Hindlimb muscle (tissue), 1 donor: ENCODE results near the gene ARID3C. TPM values are rescaled to one million over a fixed set of nuclear protein-coding genes. Genes with fewer than 3 reads are reported as not detected.
"Not testable (repeated sequence)": the region's sequence is repeated elsewhere in the genome, so short reads cannot be mapped to it uniquely, and the experiment has no call there.

Experiments
- DNase-seq: peaks from one replicate; pipeline ENCODE4 v3.0.0-alpha.2; 2013
- polyA plus RNA-seq: library from polyadenylated mRNA; unstranded; fragments of 120-200 nt; gene quantifications from one replicate; pipeline ENCODE4 v1.2.1, GENCODE V29; 2013; ENCODE audit not compliant: insufficient read length

The ARID3C gene
- polyA plus RNA-seq, 1 donor: 0.18 TPM

DNA sequence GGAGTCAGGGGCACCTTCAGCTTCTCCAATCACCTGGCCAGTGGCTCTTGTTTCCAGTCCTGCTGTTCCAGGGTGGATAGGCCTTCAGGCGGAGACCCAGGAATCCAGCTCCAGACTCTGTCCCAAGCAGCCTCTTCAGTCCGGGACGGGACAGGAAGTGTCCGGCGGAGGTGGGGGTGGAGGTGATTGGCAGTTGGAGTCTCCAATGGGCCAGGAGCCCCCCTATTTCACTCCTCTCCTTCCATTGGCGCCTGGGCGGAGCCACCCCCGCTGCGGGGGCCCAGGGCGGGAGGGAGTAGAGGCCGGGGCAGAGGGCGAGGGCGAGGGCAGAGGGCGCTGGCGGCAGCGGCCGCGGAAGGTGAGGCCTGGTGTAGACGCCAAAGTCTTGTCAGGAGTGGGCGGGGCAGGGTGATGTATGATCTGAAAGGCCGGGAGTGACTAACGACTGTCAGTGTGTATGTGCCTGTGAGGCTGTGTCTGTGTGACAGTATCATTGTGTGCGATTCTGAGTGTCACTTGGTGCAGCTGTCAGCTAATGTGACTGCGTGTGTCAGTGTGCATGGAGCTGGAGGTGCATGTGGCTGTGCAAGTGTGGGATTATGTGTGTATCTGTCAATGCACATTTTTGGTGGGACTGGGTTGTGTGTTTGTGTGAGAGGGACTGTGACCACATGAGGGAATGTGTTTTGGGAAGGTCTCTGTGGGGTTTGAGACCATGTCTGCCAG, 23.2 kb upstream of the ARID3C start, which contains the start of gene IL11RA:
Gene IL11RA (plus strand): TSS at position 310 of the 726 bp plus-strand sequence. CDS start 3,033 bp downstream, outside the sequence.
- peak; percentile 91 for DNase-seq

DNA sequence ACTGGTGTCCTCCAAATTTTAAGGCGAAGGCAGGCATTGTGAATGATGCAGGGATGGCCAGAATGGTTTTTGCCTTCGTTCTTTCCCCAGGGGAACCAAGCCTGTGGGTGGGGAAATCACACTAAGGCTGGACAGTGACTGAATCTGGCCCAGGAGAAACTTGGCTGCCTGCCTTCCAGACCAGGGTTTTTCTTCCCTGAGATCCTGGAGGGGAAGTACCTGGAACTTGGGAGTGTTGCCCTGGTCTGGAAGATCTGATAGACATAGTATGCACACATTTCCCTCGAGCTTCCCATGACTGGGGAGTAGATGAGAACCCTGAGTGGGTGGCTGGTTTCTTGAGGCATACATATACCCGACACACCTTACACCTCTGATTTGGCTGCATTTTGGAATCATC, 22.5 kb upstream of the ARID3C start:
- DNase-seq: no peak

DNA sequence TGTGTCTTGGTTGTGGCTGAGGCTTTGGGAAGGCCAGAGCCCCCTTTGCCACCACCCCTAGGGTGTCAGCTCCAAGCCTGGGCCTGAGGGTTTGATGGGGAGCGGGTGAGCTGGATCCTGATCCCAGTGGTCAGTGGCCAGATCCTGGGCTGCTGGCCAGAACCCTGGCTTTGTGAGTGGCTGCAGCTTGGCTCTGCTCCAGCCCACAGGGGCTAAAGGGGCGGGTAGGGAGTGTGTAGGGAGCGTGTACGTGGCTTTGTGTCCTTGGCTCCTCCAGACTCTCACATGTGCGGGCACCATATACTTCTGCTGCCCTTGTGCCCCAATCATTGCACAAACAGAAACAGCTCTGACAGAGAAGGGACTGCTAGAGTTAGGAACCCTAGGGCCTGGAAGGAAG, 21.9 kb upstream of the ARID3C start:
- DNase-seq: no peak

DNA sequence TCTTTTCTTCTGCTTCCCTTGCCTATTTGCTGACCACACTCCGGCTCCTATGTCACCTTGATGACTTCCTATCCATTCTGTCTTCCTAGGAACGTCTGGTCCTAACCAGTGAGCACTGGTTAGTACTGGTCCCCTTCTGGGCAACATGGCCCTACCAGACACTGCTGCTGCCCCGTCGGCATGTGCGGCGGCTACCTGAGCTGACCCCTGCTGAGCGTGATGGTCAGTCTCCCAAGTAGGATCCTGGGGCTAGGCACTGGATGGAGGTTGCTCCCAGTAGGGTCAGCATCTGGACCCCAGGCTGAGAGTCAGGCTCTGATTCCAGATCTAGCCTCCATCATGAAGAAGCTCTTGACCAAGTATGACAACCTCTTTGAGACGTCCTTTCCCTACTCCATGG, 19.8 kb upstream of the ARID3C start:
- no peak for DNase-seq

DNA sequence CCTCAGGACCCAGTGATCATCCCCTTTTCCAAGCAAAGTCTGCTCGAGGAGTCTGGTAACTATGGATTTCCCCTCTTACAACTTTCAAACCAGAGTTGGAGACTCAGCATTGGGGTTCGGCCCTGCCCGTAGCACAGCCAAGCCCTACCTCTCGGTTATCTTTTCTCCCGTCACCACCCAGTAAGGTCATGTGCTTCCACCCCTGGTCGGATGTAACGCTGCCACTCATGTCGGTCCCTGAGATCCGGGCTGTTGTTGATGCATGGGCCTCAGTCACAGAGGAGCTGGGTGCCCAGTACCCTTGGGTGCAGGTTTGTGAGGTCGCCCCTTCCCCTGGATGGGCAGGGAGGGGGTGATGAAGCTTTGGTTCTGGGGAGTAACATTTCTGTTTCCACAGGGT, 18.8 kb upstream of the ARID3C start:
- no peak for DNase-seq

DNA sequence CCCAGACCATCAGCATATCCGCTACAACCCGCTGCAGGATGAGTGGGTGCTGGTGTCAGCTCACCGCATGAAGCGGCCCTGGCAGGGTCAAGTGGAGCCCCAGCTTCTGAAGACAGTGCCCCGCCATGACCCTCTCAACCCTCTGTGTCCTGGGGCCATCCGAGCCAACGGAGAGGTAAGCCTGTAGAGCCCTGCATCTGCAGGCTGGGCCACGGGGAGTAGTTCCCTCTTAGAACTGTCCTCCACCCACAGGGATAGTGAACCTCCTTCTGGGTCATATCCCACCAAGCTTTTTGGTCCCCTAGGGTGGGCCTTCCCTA, 18.2 kb upstream of the ARID3C start:
- DNase-seq: no peak

DNA sequence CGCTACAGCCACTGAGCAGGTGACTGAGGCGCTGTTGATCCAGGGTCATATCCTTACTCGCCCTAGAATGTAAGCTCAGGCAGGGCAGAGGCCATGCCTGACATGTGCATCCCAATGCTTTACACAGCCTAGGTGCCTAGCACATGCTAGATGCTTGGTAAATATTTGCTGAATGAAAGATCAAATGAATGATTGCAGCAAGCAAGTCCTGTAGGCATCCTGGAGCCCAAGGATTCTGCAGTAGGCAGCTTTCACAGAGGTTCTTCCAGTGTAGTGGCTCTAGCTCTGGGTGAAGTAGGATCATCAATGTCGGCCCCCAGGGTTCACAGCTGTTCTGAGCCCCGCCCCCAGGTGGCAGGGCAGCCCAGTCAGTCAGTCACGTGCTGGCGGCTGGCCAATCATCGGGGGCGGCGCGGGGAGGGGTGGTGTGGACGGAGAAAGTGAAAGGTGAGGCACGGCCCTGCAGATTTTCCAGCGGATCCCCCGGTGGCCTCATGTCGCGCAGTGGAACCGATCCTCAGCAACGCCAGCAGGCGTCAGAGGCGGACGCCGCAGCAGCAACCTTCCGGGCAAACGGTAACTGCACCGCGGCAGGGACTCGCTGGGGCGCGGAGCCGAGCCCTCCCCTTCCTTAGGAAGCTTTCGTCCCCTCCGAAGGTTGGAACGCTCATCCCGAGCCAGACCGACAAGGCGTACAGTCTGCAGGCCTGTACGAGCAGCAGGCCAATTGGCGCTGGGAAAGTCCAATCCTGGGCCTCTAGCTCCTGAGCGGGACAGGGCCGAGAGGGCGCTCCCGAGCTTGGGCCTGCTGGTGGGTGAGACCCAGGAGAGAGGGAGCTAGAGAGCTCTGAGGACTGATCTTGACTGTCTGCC, 17.6 kb upstream of the ARID3C start, which contains the start of gene GALT:
Gene GALT (plus strand): TSS at position 465 of the 873 bp plus-strand sequence. CDS start 30 bp downstream, at position 495.
- DNase-seq: peak; percentile 84

DNA sequence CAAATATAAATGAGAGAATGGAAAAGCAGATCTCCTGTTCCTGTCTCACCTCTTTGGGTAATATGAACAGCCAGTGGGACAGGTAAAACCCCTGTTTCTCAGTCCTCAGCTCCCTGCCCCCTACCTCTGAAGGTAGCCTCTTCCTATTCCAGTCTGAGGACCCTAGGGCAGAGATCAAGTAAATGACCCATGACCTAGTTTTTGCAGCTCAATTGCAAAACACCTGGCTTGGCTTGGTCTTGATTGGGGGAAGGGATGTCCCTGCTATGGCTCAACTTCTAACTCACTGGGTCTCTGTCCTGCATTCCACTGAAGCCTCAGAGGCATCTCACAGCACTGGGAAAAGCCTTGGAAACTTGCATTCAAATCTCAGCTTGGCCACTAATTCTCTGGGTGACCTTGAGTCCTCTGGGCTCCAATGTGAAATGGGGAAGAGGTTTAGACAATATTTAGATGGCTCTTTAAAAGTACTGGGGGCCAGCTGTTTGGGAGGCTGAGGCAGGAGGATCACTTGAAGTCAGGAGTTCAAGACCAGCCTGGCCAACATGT, 16.0 kb upstream of the ARID3C start:
- DNase-seq: no peak

DNA sequence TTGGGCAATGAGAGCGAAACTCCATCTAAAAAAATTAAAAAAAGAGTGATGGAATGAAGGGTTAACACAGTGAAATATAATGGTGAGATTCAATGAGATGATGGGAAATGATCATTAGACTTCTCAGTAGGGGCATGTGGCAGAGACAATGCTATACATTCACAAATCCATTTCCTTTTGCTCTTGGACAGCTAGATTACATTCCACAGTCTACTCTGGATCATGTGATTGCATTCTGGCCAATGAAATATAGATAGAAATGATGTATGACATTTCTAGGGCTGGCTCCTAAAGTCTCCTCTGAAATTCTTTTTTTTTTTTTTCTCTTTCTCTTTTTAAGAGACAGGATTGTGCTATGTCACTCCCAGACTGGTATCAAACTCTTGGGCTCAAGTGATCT, 13.8 kb upstream of the ARID3C start:
- no peak for DNase-seq

DNA sequence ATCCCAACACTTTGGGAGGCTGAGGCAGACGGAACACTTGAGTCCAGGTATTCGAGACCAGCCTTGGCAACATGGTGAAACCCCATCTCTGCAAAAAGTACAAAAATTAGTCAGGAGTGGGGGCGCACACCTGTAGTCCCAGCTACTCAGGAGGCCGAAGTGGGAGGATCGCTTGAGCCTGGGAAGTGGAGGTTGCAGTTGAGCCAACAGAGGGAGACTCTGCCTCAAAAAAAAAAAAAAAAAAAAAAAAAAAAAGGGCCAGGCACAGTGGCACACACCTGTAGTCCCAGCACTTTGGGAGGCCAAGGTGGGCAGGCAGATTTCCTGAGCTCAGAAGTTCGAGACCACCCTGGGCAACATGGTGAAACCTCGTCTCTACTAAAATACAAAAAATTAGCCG, 10.5 kb upstream of the ARID3C start:
- DNase-seq: not testable (repeated sequence)

DNA sequence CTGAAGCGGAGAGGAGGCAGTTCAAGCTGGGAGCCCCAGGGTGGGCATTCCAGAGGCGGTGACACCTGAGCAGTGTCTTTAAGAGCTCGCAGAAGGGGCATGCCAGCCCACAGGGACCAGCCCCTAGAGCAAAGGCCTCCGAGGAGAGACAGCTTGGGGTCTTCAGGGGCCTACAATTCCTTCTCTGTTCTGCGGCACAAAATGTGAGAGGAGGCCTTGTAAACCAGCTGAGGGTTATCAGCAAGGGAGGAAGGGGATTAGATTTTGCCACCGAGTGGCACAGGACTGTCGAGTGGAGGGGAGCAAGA, 9.2 kb upstream of the ARID3C start:
- DNase-seq: no peak

DNA sequence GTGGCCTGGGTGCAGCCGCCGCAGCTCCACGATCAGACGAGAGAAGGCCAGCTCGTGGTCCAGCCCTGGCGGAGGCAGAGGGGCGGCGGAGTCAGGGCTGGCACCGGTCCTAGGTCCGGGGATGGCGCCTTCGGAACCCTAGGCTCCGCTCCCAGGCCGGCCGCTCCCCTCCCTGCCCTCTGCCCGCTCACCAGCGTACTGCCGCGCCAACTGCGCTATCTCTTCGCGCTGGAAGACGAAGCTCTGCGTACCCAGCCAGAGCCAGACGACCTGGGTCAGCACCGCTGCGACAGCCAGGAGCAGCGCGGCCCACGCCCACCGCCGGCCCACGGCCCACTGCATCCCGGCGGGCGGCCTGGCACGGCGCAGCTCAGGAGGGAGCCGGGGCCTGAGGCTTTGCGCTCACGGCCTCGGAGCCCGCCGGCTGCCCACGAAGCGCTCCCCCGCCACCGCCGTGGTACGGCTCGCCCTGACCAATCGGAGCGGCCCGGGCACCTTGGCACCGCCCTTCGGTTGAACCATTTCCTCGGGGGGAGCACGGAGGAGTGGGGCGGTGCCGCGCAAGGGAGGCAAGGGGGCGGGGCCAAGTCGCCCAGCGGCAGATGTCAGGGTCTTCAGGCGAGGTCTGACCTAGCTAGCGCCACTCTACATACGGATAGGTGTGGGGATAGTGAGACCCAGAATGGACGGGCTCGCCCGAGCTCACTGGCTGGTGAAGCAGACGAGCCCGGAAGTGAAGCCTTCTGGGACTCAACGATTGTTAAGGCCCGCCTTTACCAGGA, 8.7 kb upstream of the ARID3C start, which contains the start of gene SIGMAR1:
Gene SIGMAR1 (minus strand): TSS at position 432 of the 782 bp plus-strand sequence. CDS start 90 bp downstream, at position 342.
- peak; percentile 90 for DNase-seq

DNA sequence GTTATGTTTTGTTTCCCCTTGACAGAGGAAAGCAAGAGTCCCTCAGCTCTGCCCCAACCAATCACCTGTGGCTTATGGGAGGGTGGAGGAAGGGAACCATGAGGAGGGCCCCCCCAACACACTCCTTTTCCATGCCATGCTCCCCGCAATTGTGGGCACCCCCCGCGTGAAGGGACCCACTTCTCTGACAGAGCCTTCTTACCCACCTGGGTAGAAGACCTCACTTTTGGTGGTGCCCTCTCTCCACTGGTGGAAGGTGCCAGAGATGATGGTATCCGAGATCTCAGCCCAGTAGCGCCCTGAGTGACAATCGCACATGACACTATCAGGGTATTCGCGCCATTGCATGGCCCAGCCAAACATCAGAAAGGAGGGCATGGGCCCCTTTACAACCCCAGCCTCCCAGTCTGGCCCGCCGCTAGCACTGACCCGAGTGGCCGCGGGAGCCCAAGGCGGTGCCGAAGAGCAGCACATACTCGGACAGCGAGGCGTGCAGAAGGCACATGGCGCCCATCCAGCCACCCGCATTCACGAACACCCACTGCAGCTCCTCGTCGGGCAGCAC, 8.0 kb upstream of the ARID3C start:
- DNase-seq: no peak

DNA sequence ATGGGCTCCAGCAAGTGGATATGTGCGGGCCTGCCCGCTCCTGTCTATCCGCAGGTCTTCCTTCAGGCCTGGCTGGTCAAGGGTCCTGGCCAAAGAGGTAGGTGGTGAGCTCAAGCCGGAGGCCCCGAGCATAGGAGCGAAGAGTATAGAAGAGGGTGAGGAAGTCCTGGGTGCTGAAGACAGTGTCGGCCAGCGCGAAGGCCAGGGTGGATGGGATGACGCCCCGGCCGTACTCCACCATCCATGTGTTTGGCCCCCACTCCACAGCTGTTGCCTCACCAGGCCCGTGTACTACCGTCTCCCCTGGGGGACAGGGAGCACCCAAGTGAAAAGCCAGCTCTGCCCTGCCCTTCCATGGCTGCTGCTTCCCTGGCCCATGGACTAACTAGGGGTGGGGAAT, 6.7 kb upstream of the ARID3C start:
- DNase-seq: no peak

DNA sequence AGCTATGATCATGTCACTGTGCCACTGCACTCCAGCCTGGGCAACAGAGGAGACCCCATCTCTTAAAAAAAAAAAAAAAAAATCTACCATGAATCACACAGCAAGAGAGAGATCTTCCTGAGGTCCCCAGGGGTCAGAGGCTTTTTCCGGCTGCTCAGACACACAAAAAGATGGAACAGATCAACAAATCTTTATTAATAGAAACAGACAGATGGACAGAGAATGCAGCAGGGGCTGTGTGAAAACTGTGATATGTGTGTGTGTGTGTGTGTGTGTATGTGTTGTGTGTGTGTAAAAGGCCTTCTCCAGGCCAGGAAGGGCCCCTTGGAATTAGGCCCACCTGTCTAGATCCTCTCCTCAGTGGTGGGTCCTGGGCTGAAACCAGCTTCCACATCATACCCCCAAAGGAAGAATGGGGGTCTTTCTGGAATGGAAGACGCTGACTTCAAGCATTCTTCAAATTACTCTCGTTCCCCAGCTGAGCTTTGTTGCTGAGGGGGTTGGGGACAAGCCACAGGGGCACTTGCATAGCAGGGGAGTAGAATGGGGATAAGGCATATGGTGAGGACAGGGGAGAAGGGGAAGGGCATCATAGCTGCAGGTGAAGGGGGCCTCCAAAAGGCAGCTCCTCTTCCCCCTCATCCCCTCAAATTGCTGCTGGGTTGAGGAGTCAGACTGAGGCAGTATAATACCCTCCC, 5.8 kb upstream of the ARID3C start:
- DNase-seq: no peak

DNA sequence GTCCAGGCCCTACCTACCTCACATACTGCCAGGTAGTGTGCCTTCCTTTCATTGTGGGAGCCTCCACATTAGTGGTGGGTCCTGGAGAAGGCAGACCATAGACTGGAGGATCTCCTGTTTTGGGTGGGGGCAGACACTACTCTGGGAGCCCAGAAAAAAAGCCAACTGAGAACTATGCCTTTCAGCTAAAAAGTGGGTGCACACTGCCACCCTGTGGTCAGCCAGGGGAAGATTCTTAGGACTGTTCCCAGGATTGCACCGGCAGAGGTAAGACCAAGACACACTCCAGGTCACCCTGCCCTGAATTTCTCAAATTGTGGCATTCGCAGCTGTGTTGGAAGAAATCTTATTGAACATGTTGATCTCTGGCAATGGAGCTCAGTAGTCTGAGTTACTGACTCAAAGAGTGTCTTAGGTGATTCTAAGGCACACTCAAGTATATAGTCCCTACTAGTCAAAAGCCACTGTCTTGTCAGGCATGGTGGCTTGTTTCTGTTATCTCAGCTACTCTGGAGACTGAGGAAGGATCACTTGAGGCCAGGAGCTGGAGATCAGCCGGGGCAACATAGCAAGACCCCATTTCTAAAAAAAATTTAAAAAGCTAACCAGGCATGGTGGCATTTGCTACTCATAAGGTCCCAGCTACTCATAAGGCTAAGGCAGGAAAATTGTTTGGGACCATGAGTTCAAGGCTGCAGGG, 5.1 kb upstream of the ARID3C start:
- peak; percentile 64 for DNase-seq

DNA sequence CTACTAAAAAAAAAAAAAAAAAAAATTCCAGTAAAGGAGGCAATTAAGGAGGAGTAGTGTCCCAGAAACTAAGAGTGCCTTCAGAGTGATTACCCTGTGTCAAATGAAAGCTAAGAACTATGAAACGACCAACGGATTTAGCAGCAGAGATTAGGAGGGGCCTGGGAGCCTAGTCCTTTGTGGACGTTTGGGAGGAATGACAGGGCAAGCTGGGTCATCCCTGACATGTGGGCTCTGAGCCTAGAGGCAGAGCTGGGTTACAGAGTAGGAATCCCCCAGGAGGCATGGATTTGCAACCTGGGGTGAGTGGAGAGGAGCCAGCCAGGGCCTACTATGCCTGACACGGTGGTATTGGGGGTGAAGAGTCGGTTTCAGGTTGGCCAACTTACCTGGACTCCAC, 4.3 kb upstream of the ARID3C start:
- DNase-seq: no peak

DNA sequence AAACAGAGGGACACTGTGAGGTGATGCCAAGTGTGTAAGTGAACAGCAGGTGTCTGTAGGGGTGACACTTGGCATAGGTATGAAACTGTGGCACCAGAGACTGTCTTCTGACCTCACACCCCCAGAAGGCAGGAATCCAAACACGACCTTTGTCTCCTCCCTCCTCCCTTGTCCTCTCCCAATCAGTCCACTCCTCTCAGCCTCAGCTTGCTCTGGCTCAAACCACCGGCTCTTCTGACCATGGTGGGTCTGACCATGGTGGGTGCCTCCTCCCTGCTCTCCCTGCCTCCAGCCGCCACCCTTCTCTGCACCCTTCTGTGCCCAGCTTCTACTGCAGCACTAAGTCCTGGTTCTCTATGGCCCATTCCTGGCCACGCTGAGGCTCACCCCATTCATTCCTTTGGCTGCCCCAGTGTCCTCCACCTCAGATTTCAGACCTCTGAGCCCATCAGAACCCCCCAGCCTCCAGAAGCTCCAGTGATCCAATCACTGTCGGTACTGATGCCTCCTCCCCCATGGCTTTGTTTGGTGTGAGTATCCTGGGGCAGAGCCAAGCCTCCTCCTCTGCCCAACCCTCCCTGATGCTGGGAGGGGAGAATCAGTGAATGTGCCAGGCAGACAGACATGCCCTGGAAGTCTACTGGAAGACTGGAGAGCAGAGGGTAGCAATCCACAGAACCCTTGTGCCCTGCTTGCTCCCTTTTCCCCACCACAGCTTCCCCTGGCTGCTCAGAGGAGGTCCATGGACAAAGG, 1.7 kb upstream of the ARID3C start:
- DNase-seq: no peak

DNA sequence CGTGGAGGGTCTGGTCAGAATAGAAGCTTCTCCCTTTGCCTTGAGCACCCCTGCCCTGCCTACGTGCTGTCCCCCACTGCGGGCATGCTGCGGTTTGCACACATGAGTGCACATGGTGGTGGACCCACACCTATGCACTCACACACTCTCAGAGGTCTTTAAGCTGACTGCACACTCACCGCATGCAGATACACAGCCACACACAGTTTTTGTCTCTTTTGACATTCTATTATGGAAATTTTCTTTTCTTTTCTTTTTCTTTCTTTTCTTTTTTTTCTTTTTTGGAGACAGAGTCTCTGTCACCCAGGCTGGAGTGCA, 584 bp upstream of the ARID3C start:
- DNase-seq: no peak
